ENCODE data around the gene MEF2A.

MEF2A gene

DNA sequence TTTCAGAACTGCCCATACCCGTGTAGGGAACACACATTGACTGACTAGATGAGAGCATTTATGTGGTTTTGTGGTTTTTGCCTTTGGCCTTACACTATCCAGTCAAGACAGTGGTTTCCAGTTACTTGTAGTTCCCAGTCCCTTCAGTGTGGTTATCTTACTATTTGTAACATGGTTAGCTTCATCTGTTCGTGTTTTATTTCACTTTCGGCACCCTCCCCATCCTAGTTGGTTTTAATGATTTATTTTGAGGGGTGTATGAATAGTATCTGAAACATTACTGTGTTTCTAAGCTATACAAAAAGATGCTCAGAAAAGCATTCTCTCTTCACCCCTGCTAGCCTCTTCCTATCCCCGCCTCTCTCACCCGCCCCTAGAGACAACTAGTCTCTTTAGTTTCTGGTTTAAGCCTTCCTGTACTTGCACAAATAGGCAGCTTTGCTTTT is 153.3 kb downstream of the MEF2A start (continued):
- TF ChIP-seq, protein P1, sequence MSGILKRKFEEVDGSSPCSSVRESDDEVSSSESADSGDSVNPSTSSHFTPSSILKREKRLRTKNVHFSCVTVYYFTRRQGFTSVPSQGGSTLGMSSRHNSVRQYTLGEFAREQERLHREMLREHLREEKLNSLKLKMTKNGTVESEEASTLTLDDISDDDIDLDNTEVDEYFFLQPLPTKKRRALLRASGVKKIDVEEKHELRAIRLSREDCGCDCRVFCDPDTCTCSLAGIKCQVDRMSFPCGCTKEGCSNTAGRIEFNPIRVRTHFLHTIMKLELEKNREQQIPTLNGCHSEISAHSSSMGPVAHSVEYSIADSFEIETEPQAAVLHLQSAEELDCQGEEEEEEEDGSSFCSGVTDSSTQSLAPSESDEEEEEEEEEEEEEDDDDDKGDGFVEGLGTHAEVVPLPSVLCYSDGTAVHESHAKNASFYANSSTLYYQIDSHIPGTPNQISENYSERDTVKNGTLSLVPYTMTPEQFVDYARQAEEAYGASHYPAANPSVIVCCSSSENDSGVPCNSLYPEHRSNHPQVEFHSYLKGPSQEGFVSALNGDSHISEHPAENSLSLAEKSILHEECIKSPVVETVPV (CRISPR knock-in tag; IDR thresholded peaks at IDR 0.05) = no peak
- TF ChIP-seq GLIS3 (CRISPR knock-in tag; IDR thresholded peaks at IDR 0.05) (no peak), OSR1 (CRISPR knock-in tag; IDR thresholded peaks at IDR 0.05) (no peak)

DNA sequence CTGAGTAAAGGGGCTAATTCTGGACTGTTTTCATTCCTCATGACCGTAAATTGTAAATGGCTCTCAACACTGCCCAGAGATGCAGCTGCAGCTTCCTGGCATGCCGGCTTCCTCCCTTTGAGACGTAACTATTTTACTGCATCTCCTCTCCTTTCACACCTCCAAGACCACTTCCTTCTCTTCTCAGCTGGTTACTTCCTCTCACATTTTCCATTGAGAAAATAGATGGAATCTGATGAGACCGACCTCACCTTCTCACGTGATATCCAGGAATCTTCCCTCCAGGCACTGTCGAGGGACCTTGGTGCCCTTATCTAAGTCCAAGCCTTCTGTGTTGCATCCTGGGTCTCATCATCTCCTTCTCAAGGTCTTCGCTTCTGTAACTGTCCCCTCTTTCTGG is 154.7 kb downstream of the MEF2A start:
- TF ChIP-seq, protein P2, sequence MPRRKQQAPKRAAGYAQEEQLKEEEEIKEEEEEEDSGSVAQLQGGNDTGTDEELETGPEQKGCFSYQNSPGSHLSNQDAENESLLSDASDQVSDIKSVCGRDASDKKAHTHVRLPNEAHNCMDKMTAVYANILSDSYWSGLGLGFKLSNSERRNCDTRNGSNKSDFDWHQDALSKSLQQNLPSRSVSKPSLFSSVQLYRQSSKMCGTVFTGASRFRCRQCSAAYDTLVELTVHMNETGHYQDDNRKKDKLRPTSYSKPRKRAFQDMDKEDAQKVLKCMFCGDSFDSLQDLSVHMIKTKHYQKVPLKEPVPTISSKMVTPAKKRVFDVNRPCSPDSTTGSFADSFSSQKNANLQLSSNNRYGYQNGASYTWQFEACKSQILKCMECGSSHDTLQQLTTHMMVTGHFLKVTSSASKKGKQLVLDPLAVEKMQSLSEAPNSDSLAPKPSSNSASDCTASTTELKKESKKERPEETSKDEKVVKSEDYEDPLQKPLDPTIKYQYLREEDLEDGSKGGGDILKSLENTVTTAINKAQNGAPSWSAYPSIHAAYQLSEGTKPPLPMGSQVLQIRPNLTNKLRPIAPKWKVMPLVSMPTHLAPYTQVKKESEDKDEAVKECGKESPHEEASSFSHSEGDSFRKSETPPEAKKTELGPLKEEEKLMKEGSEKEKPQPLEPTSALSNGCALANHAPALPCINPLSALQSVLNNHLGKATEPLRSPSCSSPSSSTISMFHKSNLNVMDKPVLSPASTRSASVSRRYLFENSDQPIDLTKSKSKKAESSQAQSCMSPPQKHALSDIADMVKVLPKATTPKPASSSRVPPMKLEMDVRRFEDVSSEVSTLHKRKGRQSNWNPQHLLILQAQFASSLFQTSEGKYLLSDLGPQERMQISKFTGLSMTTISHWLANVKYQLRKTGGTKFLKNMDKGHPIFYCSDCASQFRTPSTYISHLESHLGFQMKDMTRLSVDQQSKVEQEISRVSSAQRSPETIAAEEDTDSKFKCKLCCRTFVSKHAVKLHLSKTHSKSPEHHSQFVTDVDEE (CRISPR knock-in tag; IDR thresholded peaks at IDR 0.05) = no peak
- TF ChIP-seq ZNF565 (CRISPR knock-in tag; conservative IDR thresholded peaks at IDR 0.05; ENCODE audit: low read depth) (no peak), GLIS3 (CRISPR knock-in tag; IDR thresholded peaks at IDR 0.05) (no peak), ZFP3 (CRISPR knock-in tag; IDR thresholded peaks at IDR 0.05) (no peak), ARNTL (CRISPR knock-in tag; IDR thresholded peaks at IDR 0.05; ENCODE audit: borderline replicate concordance, low read depth) (no peak), RARB (CRISPR knock-in tag; IDR thresholded peaks at IDR 0.05) (no peak), TOX (CRISPR knock-in tag; IDR thresholded peaks at IDR 0.05; ENCODE audit: borderline replicate concordance) (no peak), POU6F1 (CRISPR knock-in tag; IDR thresholded peaks at IDR 0.05; ENCODE audit: borderline replicate concordance, low read depth) (no peak), SNAI2 (CRISPR knock-in tag; IDR thresholded peaks at IDR 0.05) (no peak), PPARA (CRISPR knock-in tag; IDR thresholded peaks at IDR 0.05; ENCODE audit: borderline replicate concordance) (no peak), ZNF8 (CRISPR knock-in tag; IDR thresholded peaks at IDR 0.05) (no peak), ZNF70 (CRISPR knock-in tag; IDR thresholded peaks at IDR 0.05) (no peak), ESRRG (CRISPR knock-in tag; IDR thresholded peaks at IDR 0.05) (no peak), TCF4 (CRISPR knock-in tag; IDR thresholded peaks at IDR 0.05; ENCODE audit: borderline replicate concordance) (no peak), ZC3H10 (CRISPR knock-in tag; IDR thresholded peaks at IDR 0.05) (no peak), ZFP30 (CRISPR knock-in tag; IDR thresholded peaks at IDR 0.05) (no peak), BACH2 (CRISPR knock-in tag; IDR thresholded peaks at IDR 0.05; ENCODE audit: borderline replicate concordance) (no peak), CSDC2 (CRISPR knock-in tag; IDR thresholded peaks at IDR 0.05) (no peak)
- TF ChIP-seq, protein P3, sequence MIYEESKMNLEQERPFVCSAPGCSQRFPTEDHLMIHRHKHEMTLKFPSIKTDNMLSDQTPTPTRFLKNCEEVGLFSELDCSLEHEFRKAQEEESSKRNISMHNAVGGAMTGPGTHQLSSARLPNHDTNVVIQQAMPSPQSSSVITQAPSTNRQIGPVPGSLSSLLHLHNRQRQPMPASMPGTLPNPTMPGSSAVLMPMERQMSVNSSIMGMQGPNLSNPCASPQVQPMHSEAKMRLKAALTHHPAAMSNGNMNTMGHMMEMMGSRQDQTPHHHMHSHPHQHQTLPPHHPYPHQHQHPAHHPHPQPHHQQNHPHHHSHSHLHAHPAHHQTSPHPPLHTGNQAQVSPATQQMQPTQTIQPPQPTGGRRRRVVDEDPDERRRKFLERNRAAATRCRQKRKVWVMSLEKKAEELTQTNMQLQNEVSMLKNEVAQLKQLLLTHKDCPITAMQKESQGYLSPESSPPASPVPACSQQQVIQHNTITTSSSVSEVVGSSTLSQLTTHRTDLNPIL (CRISPR knock-in tag; IDR thresholded peaks at IDR 0.05; ENCODE audit: low read depth) = no peak
- TF ChIP-seq, protein P1 (CRISPR knock-in tag; IDR thresholded peaks at IDR 0.05) = no peak
- no peak for ATAC-seq

DNA sequence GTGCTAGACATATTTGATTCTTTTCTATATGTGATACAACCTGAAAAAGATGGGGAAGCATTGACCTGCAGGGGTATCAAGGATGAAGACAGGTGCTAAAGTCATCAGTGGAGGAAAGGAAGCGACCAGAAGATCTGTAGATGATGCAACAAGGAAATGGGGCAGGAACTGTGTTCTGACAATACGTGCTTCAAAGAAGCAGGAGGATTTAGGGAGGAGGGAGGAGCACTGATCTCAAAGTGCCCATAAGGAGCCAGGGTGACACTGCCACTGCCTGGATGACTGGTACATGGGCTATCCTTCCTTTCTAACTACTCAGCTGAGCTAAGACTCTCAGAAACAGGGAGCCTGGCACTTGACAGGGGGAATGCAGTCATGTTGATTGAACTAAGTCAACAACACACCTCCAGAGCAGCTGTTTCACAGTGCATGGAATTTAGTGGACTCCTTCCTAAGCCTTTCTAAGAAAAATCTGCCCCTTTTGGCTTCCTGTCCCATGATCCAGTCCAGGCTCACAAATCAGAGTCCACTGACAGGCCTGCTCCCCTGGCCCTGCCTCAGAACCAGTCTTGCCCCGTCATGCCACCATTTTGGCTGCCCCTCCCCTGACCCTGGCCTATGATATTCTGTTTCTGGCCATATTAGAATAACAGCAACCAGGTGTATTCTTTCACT is 155.5 kb downstream of the MEF2A start:
- TF ChIP-seq TOX (CRISPR knock-in tag; IDR thresholded peaks at IDR 0.05; ENCODE audit: borderline replicate concordance) = no peak
- no peak for TF ChIP-seq SNAI2 (CRISPR knock-in tag; IDR thresholded peaks at IDR 0.05)
- TF ChIP-seq, protein P4, sequence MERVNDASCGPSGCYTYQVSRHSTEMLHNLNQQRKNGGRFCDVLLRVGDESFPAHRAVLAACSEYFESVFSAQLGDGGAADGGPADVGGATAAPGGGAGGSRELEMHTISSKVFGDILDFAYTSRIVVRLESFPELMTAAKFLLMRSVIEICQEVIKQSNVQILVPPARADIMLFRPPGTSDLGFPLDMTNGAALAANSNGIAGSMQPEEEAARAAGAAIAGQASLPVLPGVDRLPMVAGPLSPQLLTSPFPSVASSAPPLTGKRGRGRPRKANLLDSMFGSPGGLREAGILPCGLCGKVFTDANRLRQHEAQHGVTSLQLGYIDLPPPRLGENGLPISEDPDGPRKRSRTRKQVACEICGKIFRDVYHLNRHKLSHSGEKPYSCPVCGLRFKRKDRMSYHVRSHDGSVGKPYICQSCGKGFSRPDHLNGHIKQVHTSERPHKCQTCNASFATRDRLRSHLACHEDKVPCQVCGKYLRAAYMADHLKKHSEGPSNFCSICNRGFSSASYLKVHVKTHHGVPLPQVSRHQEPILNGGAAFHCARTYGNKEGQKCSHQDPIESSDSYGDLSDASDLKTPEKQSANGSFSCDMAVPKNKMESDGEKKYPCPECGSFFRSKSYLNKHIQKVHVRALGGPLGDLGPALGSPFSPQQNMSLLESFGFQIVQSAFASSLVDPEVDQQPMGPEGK (CRISPR knock-in tag; IDR thresholded peaks at IDR 0.05; ENCODE audit: borderline replicate concordance) = no peak
- TF ChIP-seq OSR1 (CRISPR knock-in tag; IDR thresholded peaks at IDR 0.05) = no peak
- TF ChIP-seq GLIS3 (CRISPR knock-in tag; IDR thresholded peaks at IDR 0.05) = no peak
- TF ChIP-seq, protein P3 (CRISPR knock-in tag; IDR thresholded peaks at IDR 0.05; ENCODE audit: low read depth) = no peak
- no peak for TF ChIP-seq ZFP3 (CRISPR knock-in tag; IDR thresholded peaks at IDR 0.05)
- no peak for ATAC-seq
